Right cardiac atrium (tissue), 5 donors: ENCODE data around the gene TRIM41. TPM values are rescaled to one million over a fixed set of nuclear protein-coding genes. Genes with fewer than 3 reads are reported as not detected.

Source experiments
- ATAC-seq, 2 donors: fragments of 200-7000 bp; cut with Tn5 transposase; one replicate each; pipeline versions ENCODE4 v1.8.0 to v1.9.1; 2020; ENCODE audit warnings: moderate library complexity in 2 of 2, mild to moderate bottlenecking in 1 of 2
- DNase-seq, 3 donors: peaks; one replicate each; pipeline ENCODE4 v3.0.0-alpha.2; 2020
- H3K27ac ChIP-seq: one replicate; pipeline ENCODE4 v1.5.1; 2013; ENCODE audit warnings: mild to moderate bottlenecking, low read length, control low read depth, moderate library complexity
- H3K27me3 ChIP-seq: one replicate; pipeline ENCODE4 v1.6.1; 2013; ENCODE audit not compliant: control insufficient read depth, insufficient read depth
- H3K4me1 ChIP-seq: one replicate; pipeline ENCODE4 v1.6.1; 2013; ENCODE audit warnings: low read length; ENCODE audit not compliant: control insufficient read depth, insufficient read depth
- H3K4me3 ChIP-seq: one replicate; pipeline ENCODE4 v1.5.1; 2013; ENCODE audit warnings: low read length, control low read depth
- H3K9me3 ChIP-seq: one replicate; pipeline ENCODE4 v1.6.1; 2013; ENCODE audit warnings: low read length; ENCODE audit not compliant: control insufficient read depth
- WGBS: extraction: QIAGEN DNeasy Blood & Tissue Kit; methylation state at CpG from one replicate; pipeline ENCODE4 v1.1.7; 2013; 5-methylcytosine and 5-hydroxymethylcytosine counted together
- intact Hi-C, 4 donors: fragments of 100-400 bp; cut with DNase I; formaldehyde crosslinking; loops; one replicate each; pipeline versions ENCODE4 v1.11.0 to v1.14.0; 2022 to 2023
- polyA plus RNA-seq: library from polyadenylated mRNA; stranded (reverse); fragments of 200-250 nt; gene quantifications from one replicate; pipeline ENCODE4 v1.2.3, GENCODE V29; 2013
- total RNA-seq, 4 donors: library from RNA; stranded (reverse); fragmentation: NEBNext Ultra II Directional; extraction: Animal tissue kit (Norgen Biotek cat#: 25700); gene quantifications; one replicate each; pipeline ENCODE4 v1.2.1, GENCODE V29; 2021
- donor health status: healthy with polysubstance abuse.
- donor health status: DM: no; HTN: yes; CAD: no.
- donor health status: DM: no; HTN: no; CAD: no.
- donor health status: DM: no; HTN: yes; CAD: no; lungs with severe emphysema.
- donor health status: DM: yes; HTN: yes; CAD: no.

TRIM41 gene
- total and polyA plus RNA-seq, 5 donors = 17.0 to 21.2 (median 20.8) TPM

- ATAC-seq (peak; percentile 7 to 16), DNase-seq (no peak)
- Histone ChIP-seq H3K4me3 (no peak overlapping the region), H3K27ac (no peak overlapping the region), H3K4me1 (no peaks in the 10 kb centered on the region), H3K9me3 (no peaks in the 10 kb centered on the region), H3K27me3 (no peaks in the 10 kb centered on the region)
- intact Hi-C loops = no loop called here
- 86% methylated on average over 24 of the region's 24 CpGs for WGBS
Measured at GRCh38 chr5:181233801-181234454, 10.8 kb downstream of the TRIM41 start.

- no peak overlapping the region for H3K27ac ChIP-seq
- H3K4me1 ChIP-seq = no peaks in the 10 kb centered on the region
- peak in 1 of 2 donors; percentile 24 for ATAC-seq
- peak in 1 of 3 donors; percentile 59 for DNase-seq
- intact Hi-C loops = no loop called here
- no peaks in the 10 kb centered on the region for H3K9me3 ChIP-seq
- WGBS = 83% methylated on average over 22 of the region's 22 CpGs
- H3K4me3 ChIP-seq = no peak overlapping the region
- no peaks in the 10 kb centered on the region for H3K27me3 ChIP-seq
Measured at GRCh38 chr5:181234455-181235306, 11.6 kb downstream of the TRIM41 start.

GRCh38 chr5:181235323-181235688, 12.2 kb downstream of the TRIM41 start:
- DNase-seq (no peak), ATAC-seq (no peak)
- no peaks in the 10 kb centered on the region for H3K4me1 ChIP-seq
- intact Hi-C loops = no loop called here
- H3K27me3 ChIP-seq = no peaks in the 10 kb centered on the region
- no peak overlapping the region for H3K27ac ChIP-seq
- no peak overlapping the region for H3K4me3 ChIP-seq
- no peaks in the 10 kb centered on the region for H3K9me3 ChIP-seq
- WGBS = 78% methylated on average over 5 of the region's 5 CpGs

- no peak overlapping the region for H3K27ac ChIP-seq
- no peaks in the 10 kb centered on the region for H3K27me3 ChIP-seq
- intact Hi-C loops = no loop called here
- H3K9me3 ChIP-seq = no peaks in the 10 kb centered on the region
- no peaks in the 10 kb centered on the region for H3K4me1 ChIP-seq
- no peak overlapping the region for H3K4me3 ChIP-seq
- DNase-seq (no peak), ATAC-seq (no peak)
- 78% methylated on average over 5 of the region's 5 CpGs for WGBS
Measured at GRCh38 chr5:181235689-181236366, 12.7 kb downstream of the TRIM41 start.

GRCh38 chr5:181236471-181236870, 13.4 kb downstream of the TRIM41 start:
- WGBS = 81% methylated on average over 6 of the region's 6 CpGs
- no peak overlapping the region for H3K27ac ChIP-seq
- ATAC-seq = no peak

GRCh38 chr5:181236954-181237641, 14.0 kb downstream of the TRIM41 start:
- no peak overlapping the region for H3K27ac ChIP-seq
- H3K9me3 ChIP-seq = no peaks in the 10 kb centered on the region
- 88% methylated on average over 10 of the region's 10 CpGs for WGBS
- ATAC-seq (no peak), DNase-seq (no peak)
- no peak overlapping the region for H3K4me3 ChIP-seq
- intact Hi-C loops = no loop called here
- H3K27me3 ChIP-seq = no peaks in the 10 kb centered on the region
- H3K4me1 ChIP-seq = peaks cover 3% of the 10 kb centered on the region

More at GRCh38 chr5:181236471-181236870, 13.4 kb downstream of the TRIM41 start:
- H3K4me1 ChIP-seq = no peaks in the 10 kb centered on the region
- no peak overlapping the region for H3K4me3 ChIP-seq
- no peaks in the 10 kb centered on the region for H3K9me3 ChIP-seq
- no peaks in the 10 kb centered on the region for H3K27me3 ChIP-seq
- intact Hi-C loops = no loop called here
- DNase-seq = no peak

GRCh38 chr5:181237729-181238385, 14.8 kb downstream of the TRIM41 start:
- H3K27ac ChIP-seq = no peak overlapping the region
- 92% methylated on average over 5 of the region's 5 CpGs for WGBS
- DNase-seq (no peak), ATAC-seq (no peak)
- H3K4me3 ChIP-seq = no peak overlapping the region
- no peaks in the 10 kb centered on the region for H3K27me3 ChIP-seq
- intact Hi-C loops = no loop called here
- H3K4me1 ChIP-seq = peaks cover 3% of the 10 kb centered on the region
- H3K9me3 ChIP-seq = no peaks in the 10 kb centered on the region

GRCh38 chr5:181239062-181239663, 16.1 kb downstream of the TRIM41 start:
- intact Hi-C loops = no loop called here
- DNase-seq (no peak), ATAC-seq (no peak)
- H3K9me3 ChIP-seq = no peaks in the 10 kb centered on the region
- no peak overlapping the region for H3K4me3 ChIP-seq
- peaks cover 3% of the 10 kb centered on the region for H3K4me1 ChIP-seq
- 88% methylated on average over 9 of the region's 9 CpGs for WGBS
- H3K27ac ChIP-seq = no peak overlapping the region
- H3K27me3 ChIP-seq = no peaks in the 10 kb centered on the region

- intact Hi-C loops = loop anchor here in 2 of 4 donors (10.0 kb wide), 1 partner anchor 57 kb away; no protein-coding TSS in a partner anchor
- no peaks in the 10 kb centered on the region for H3K9me3 ChIP-seq
- no peak for DNase-seq
- peaks cover 3% of the 10 kb centered on the region for H3K4me1 ChIP-seq
- H3K27me3 ChIP-seq = no peaks in the 10 kb centered on the region
- 35% methylated on average over 6 of the region's 6 CpGs for WGBS
- peak overlapping the region; percentile 16 for H3K27ac ChIP-seq
- no peak for ATAC-seq
- H3K4me3 ChIP-seq = no peak overlapping the region
Measured at GRCh38 chr5:181241393-181241975, 18.4 kb downstream of the TRIM41 start.

- intact Hi-C loops = loop anchor here in 2 of 4 donors (10.0 kb wide), 1 partner anchor 57 kb away; no protein-coding TSS in a partner anchor
- DNase-seq = no peak
- Histone ChIP-seq H3K27ac (peak overlapping the region; percentile 43), H3K27me3 (no peaks in the 10 kb centered on the region), H3K4me1 (peaks cover 3% of the 10 kb centered on the region), H3K4me3 (peak overlapping the region; percentile 90), H3K9me3 (no peaks in the 10 kb centered on the region)
- 24% methylated on average over 6 of the region's 6 CpGs for WGBS
- no peak for ATAC-seq
Measured at GRCh38 chr5:181242031-181242451, 19.0 kb downstream of the TRIM41 start.
